ENCODE data around the gene HSD17B11.

GRCh38 chr4:87426865-87427517 is 36.0 kb upstream of the HSD17B11 start:
- TF ChIP-seq CTCF (IDR thresholded peaks at IDR 0.05; ENCODE audit: low read length) (no peak), EZH2 (IDR thresholded peaks at IDR 0.05; ENCODE audit: borderline replicate concordance, low read length) (no peak)
